ENCODE measurements around the gene BPTF.
"Not testable (repeated sequence)": the region's sequence is repeated elsewhere in the genome, so short reads cannot be mapped to it uniquely, and the experiment has no call there.

BPTF gene

DNA sequence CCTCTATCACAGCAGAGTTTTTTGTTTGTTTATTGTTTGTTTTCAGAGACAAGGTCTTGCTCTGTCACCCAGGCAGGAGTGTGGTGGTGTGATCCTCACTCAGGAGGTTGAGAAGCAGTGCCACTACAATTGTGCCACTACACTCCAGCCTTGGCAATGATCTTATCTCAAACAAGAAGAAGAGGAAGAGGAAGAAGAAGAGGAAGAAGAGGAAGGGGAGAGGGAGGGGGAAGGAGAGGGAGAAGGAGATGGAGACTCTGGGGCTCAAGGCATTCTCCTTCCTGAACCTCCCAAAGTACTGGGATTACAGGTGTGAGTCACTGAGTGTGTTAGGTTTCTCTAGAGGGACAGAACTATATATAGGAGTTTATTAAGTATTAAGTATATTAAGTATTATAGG, 188.1 kb downstream of the BPTF start:
- no peak for DNase-seq (ENCODE audit: low spot score)

DNA sequence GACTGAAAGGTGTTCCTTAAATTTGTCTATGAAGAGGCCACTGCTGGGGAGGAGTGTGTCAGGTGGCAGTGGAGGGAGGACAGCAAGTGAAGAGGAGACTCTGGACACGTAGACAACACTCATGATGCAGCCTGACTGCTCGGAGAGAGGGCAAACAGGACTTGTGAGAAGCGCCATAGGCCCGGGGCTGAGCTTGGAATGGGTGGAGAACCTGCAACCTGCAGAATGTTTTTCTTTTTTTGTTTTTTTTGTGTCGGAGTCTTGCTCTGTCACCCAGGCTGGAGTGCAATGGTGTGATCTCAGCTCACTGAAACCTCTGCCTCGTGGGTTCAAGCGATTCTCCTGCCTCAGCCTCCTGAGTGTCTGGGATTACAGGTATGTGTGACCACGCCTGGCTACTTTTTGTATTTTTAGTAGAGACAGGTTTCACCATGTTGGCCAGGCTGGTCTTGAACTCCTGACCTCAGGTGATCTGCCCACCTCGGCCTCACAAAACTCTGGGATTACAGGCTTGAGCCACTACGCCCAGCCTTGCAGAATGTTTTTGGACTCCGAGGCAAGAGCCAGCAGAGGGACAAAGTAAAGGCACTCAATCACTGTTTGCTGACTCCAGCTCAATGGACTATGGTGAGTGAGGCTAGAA, 189.9 kb downstream of the BPTF start:
- no peak for DNase-seq (ENCODE audit: low spot score)

DNA sequence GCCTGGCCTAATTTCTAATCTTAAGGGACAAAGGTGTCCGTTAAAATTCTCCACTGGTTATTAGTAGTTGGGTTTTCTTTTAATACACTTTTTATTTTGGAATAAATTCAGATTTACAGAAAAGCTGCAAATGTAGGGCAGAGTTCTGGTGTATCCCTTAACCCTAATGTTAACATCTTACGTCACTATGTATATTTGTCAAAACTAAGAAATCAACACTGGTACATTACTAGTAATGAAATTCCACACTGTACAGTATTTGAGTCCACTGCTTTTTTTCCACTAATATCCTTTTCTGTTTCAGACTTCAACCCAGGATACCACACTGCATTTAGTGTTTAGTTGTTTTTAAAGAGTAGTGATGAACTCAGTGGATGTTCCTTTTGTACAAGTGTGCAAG, 191.5 kb downstream of the BPTF start:
- no peak for DNase-seq (ENCODE audit: low spot score)

DNA sequence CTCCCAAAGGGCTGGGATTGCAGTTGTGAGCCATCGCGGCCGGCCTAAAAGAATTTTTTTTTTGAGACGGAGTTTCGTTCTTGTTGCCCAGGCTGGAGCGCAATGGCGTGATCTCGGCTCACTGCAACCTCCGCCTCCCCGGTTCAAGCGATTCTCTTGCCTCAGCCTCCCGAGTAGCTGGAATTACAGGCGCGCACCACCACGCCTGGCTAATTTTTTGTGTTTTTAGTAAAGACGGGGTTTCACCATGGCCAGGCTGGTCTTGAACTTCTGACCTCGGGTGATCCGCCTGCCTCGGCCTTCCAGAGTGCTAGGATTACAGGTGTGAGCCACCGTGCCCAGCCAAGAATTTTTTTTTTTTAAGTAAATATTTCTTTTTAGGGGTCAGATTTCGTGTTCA, 193.2 kb downstream of the BPTF start:
- not testable (repeated sequence) for DNase-seq (ENCODE audit: low spot score)

DNA sequence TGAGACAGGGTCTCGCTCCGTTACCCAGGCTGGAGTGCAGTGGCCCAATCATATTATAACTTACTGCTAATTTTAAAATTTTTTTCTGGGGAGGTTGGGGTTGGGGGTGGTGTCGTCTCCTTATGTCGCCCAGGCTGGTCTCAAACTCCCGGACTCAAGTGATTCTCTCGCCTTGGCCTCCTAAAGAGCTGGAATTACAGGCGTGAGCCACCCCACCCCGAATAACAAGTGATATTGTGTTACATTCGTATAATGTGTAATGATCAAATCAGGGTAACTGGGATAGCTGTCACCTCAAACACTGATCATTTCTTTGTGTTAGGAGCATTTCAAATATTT, 194.0 kb downstream of the BPTF start:
- DNase-seq (ENCODE audit: low spot score), result no peak

DNA sequence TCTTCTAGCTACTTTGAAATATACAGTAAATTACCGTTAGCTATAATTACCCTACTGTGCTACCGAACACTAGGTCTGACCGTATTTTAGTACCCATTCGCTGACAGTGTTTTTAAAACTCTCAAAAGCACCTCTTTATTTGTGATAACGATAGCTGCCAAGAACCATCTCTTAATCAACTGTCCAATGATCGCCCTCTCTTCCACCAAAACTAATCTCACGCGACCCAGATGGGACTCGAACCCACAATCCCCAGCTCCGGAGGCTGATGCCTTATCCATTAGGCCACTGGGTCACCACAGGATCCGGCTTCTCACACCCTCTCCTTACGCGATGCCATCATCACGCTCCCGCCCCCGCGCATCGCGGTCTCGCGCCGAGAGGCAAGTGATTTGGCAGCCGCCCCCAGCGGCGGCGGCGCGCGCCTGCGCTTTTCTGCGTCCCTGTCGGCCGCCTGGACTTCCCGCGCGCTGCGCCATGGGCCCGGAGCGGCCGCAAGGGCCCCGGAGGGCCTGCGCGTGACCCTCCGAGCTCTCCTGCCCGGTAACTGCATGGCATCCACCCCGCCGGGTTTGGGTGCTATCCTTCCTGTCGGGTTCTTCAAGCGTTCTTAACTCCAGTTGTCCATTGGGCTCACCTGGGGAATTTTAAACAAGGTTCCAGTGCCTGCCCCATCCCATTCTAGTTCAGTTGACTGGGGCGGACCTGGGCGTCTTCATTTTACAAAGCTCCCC, 194.5 kb downstream of the BPTF start:
- peak; percentile 98 for DNase-seq (ENCODE audit: low spot score)

DNA sequence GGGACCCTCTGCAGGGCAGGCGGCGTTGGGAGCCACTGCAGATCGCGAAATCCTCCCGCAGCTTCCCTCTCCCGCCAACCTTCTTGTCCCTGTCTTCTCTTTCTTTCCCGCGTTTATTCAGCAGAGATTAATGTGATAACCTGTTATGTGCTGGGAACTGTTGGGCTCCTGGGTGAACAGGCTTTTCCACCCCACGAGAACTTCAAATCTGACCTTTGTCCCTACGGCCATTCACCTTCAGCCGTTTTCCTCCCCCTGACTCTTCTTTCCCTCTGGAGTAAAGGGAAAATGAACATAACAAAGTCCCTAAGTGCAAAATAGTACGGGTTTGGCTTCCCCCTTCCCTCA, 195.1 kb downstream of the BPTF start:
- DNase-seq (ENCODE audit: low spot score), result no peak

DNA sequence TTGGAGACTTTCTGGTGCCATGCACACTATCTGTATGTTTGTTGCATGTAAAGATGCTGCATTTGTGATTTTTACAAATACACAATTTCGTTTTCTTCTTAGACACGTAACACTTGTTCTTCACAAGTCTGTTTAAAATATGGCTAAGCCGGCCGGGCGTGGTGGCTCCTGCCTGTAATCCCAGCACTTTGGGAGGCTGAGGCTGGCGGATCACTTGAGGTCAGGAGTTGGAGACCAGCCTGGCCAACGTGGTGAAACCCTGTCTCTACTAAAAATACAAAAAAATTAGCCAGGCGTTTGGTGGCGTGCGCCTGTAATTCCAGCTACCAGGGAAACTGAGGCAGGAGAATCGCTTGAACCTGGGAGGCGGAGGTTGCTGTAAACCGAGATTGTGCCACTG, 195.5 kb downstream of the BPTF start:
- DNase-seq (ENCODE audit: low spot score), result not testable (repeated sequence)

DNA sequence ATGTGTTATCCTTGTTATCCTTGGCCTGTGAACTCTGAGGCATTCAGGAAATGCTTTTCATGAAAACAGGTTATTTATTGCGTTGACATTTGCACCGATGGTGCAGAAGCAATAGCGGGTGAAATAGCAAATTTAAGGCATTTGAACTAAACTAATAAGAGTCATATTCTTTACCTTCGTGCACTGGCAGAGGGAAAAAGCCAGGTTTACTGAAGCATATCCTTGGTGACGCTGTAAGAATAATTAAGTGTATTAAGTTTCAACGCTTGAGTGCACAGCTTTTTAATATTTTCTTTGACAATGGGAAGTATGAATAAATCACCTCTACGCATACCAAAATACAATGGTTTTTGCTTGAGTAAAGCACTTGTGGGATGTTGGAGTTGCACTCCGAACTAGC, 196.7 kb downstream of the BPTF start:
- no peak for DNase-seq (ENCODE audit: low spot score)

DNA sequence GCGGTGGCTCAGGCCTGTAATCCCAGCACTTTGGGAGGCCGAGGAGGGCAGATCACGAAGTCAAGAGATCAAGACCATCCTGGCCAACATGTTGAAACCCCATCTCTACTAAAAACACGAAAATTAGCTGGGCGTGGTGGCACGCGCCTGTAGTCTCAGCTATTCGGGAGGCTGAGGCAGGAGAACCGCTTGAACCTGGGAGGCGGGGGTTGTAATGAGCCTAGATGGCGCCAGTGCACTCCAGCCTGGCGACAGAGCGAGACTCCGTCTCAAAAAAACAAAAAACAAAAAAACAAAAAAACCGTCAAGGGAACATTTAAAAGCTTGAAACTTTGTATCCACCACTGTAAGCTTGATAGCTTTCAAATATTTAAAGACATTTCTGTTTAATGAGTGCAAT, 197.2 kb downstream of the BPTF start:
- DNase-seq (ENCODE audit: low spot score), result not testable (repeated sequence)

DNA sequence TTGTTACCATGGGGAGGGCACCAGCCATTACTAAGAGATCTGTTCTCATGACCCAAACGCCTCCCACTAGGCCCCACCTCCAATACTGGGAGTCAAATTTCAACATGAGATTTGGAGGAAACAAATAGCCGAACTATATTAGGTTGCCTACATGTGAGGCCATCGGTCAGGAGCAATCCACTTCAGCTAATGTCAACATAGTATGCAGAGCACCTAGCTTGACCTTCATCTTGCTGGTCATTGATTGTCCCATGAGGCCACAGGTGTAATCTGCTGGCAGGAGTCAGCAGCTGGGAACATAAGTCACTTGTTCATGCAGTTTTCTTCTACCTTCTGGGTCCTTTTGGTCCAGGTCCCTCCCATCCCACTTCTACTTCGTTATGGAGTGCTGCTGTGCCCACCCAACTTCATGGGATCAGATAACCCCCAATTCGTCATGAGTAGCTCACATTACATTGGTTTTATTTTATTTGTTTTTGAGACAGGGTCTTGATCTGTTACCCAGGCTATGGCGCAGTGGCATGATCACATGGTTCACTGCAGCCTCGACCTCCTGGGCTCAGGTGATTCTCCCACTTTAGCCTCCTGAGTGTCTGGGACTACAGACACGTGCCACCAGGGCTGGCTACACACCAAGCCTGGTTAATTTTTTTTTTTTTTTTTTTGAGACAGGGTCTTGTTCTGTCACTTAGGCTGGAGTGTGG, 204.4 kb downstream of the BPTF start:
- no peak for DNase-seq (ENCODE audit: low spot score)

Small RNAs within 50 kb of the gene (small RNA-seq; reads per million reads assigned to genes)
- 0 reads per million in 2 experiments for gene RN7SL622P

Measured in SK-N-DZ (cell line).